ENCODE data around the gene PI4KA.

Gene PI4KA

GRCh38 chr22:20765938-20766337, 92.7 kb downstream of the PI4KA start:
- Mint-ChIP-seq H3K4me1 (no peaks in the 10 kb centered on the region), H3K27ac (no peak overlapping the region), H3K4me3 (no peak overlapping the region), H3K27me3 (ENCODE audit: low read depth) (no peaks in the 10 kb centered on the region), H3K36me3 (ENCODE audit: low read depth) (peaks cover 48% of the 10 kb centered on the region), H3K9me3 (no peaks in the 10 kb centered on the region)
- no peak for TF ChIP-seq CTCF (IDR thresholded peaks at IDR 0.05; ENCODE audit: unreplicated experiment in 3 of 3)

GRCh38 chr22:20764729-20765128, 93.9 kb downstream of the PI4KA start:
- peaks cover 48% of the 10 kb centered on the region for H3K36me3 Mint-ChIP-seq (ENCODE audit: low read depth)
- H3K27me3 Mint-ChIP-seq (ENCODE audit: low read depth) = no peaks in the 10 kb centered on the region
- no peak for TF ChIP-seq CTCF (IDR thresholded peaks at IDR 0.05; ENCODE audit: unreplicated experiment in 3 of 3)
- H3K4me3 Mint-ChIP-seq = no peak overlapping the region
- no peaks in the 10 kb centered on the region for H3K4me1 Mint-ChIP-seq
- H3K27ac Mint-ChIP-seq = no peak overlapping the region
- H3K9me3 Mint-ChIP-seq = no peaks in the 10 kb centered on the region

GRCh38 chr22:20764471-20764720, 94.2 kb downstream of the PI4KA start:
- TF ChIP-seq CTCF (IDR thresholded peaks at IDR 0.05; ENCODE audit: unreplicated experiment in 3 of 3) = no peak
- peaks cover 46% of the 10 kb centered on the region for H3K36me3 Mint-ChIP-seq (ENCODE audit: low read depth)
- no peaks in the 10 kb centered on the region for H3K9me3 Mint-ChIP-seq
- no peak overlapping the region for H3K27ac Mint-ChIP-seq
- H3K4me1 Mint-ChIP-seq = no peaks in the 10 kb centered on the region
- H3K27me3 Mint-ChIP-seq (ENCODE audit: low read depth) = no peaks in the 10 kb centered on the region
- no peak overlapping the region for H3K4me3 Mint-ChIP-seq

GRCh38 chr22:20763630-20764470, 94.8 kb downstream of the PI4KA start:
- Mint-ChIP-seq H3K9me3 (no peaks in the 10 kb centered on the region), H3K27ac (no peak overlapping the region), H3K4me1 (no peaks in the 10 kb centered on the region), H3K4me3 (no peak overlapping the region), H3K27me3 (ENCODE audit: low read depth) (no peaks in the 10 kb centered on the region), H3K36me3 (ENCODE audit: low read depth) (peaks cover 47% of the 10 kb centered on the region)
- TF ChIP-seq CTCF (IDR thresholded peaks at IDR 0.05; ENCODE audit: unreplicated experiment in 3 of 3) = no peak

GRCh38 chr22:20762233-20762796, 96.3 kb downstream of the PI4KA start:
- no peak overlapping the region for H3K27ac Mint-ChIP-seq
- TF ChIP-seq CTCF (IDR thresholded peaks at IDR 0.05; ENCODE audit: unreplicated experiment in 3 of 3) = no peak
- H3K27me3 Mint-ChIP-seq (ENCODE audit: low read depth) = no peaks in the 10 kb centered on the region
- no peaks in the 10 kb centered on the region for H3K9me3 Mint-ChIP-seq
- H3K4me1 Mint-ChIP-seq = no peaks in the 10 kb centered on the region
- H3K36me3 Mint-ChIP-seq (ENCODE audit: low read depth) = peaks cover 52% of the 10 kb centered on the region
- H3K4me3 Mint-ChIP-seq = no peak overlapping the region

- Mint-ChIP-seq H3K36me3 (ENCODE audit: low read depth) (peaks cover 59% of the 10 kb centered on the region), H3K9me3 (no peaks in the 10 kb centered on the region), H3K27ac (no peak overlapping the region), H3K4me1 (no peaks in the 10 kb centered on the region), H3K4me3 (no peak overlapping the region), H3K27me3 (ENCODE audit: low read depth) (no peaks in the 10 kb centered on the region)
- no peak for TF ChIP-seq CTCF (IDR thresholded peaks at IDR 0.05; ENCODE audit: unreplicated experiment in 3 of 3)
Measured at GRCh38 chr22:20761536-20761935, 97.1 kb downstream of the PI4KA start.

Data from nephron (organoid).